HG03097 (cell line): ENCODE data around the gene PLEKHG3.

Experiments
- ATAC-seq: cut with Tn5 transposase; IDR thresholded peaks from one replicate; pipeline ENCODE4 v1.9.1; 2021; ENCODE audit not compliant: unreplicated experiment, low FRiP score

The PLEKHG3 gene

DNA sequence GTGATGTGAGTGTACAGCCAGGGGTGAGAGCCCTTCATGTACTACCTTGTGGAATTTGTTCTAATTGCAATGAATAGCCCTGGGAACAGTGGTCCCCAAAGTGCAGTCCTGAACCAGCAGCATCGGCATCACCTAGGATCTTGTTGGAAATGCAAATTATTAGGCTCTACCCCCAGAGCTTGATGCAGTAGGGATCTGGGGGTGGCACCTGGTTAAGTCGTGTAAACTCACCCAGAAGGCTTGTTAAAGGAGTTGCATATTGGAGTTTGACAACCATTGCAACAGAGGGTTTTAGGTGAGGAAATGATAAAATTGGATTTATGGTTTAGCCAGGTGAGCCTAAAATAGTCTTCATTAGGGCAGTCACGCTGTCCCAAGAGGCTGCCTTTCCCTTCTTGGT is 73.2 kb downstream of the PLEKHG3 start:
- ATAC-seq: no peak

DNA sequence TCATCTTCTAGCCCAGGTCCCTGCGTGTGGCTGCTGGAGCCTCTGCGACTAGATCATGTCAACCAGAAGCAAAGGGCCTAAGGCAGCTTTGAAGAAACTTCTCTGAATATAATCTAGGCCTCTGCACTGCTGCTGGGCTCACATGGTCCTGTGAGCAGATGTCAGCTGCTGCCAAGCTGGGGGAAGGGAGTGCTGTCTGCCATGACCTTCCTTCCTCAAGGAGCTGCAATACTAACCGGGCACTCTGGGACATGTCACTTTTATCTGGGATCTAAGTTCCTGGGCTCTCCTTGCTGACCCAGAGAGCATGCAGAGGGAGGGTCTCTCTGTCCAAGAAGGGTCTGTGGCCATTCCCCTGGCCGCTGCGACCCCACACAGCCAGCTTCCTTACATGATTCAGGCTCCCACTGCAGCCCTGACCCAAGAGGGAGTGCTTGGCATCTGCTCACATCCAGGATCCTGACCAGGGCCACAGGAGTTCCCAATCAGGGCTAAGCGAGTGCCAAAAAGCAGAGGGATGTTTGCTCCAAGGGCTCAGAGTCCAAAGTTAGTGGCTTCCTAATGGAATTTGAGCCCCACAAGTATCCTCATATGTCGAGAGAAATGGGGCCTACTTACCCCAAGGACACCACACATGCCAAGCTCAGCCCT is 74.0 kb downstream of the PLEKHG3 start:
- no peak for ATAC-seq

DNA sequence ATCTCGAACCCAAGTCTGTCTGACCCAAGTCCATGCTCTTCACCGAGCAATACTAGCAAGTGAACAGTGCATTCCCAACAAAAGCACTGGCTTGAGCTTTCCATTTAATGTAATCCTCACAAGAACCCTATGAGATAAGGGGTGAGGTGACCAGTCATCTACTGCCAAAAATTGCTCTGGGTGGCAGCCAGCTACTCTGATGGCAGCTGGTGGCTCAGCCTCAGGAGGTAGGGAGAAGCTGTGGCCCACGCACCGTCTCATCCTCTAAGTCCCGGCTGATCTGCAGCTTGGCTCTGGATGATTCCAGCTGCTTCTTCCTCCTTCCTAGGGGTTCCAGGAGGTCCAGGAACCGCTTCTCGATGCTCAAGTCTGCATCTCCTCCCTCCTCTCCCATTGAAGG is 75.2 kb downstream of the PLEKHG3 start:
- no peak for ATAC-seq

DNA sequence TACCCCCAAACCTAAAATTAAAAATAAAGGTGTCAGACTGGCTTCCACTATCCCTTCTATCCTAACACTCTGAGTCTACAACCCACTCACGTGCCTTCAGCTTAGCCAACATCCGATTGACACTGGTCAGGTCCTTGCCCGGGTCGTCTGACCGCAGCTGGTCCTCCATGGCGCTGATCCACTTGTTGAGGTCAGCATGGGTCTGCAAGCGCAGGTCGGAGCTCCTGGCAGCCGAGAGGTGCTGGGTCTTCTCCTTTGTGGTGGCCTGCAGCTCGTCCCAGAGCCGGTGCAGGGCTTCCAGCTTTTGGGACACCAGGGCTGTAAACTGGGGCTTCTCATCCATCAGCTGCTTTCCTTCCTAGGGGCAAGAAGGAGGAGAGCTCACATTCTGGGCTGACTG is 78.0 kb downstream of the PLEKHG3 start:
- ATAC-seq: no peak

DNA sequence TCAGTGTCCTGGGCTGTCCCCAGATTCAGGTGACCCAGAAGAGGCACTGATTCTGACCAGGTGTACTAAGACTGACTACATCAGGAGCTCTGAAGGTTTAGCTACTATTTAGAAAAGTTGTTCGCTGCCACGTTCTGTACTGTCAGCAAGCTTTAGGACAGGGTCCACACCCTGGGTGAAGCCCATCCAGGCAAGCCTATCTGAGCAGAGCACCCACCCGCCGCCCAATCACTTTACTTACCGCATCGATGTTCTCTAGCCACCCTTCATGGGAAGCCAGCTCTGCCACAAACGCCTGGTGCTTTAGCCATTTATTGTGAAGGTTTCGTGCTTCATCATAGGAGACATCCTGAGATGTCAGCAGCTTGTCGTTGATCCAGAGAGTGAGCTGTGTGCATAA is 79.8 kb downstream of the PLEKHG3 start:
- ATAC-seq: no peak

DNA sequence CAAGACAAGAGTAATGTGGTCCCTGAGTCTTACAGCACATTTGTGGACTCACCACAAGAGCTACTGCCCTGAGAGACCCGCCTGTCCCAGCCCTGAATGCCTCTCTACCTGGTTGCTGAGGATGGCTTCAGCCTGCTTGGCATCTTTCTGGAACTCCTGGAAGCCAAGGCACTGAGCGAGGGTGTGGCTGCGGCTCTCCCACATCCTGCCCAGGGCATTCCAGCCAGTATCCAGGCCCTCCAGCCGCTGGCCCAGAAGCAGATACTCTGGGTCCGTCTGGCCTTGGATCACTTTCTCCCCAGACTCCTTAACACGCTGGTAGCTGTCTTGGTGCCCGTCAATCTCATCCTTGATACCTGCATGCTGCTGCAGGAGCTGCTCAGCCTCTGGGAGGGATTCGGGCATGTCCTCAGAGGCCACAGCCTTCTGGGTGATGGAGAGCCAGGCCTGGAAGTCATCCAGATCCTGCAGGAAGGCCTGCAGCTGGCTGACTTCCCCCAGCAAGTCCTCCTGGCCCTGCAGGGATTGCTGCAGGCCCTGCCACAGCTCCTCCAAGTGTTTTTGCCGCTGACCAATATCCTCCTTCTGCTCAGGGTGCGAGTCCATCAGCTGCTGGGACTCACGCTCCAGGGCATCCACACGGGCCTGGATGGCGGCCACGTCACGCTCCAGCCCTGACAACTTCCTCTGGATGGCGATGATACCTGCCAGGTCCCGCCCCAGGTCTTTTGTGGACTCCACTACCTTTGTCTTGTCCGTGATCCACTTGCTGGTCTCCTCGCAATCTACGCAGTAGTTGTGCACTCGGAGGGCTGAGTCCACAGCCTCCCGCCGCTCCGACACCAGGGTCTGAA is 82.3 kb downstream of the PLEKHG3 start:
- no peak for ATAC-seq

GRCh38 chr14:64787619-64788018 is 83.4 kb downstream of the PLEKHG3 start:
- no peak for ATAC-seq

DNA sequence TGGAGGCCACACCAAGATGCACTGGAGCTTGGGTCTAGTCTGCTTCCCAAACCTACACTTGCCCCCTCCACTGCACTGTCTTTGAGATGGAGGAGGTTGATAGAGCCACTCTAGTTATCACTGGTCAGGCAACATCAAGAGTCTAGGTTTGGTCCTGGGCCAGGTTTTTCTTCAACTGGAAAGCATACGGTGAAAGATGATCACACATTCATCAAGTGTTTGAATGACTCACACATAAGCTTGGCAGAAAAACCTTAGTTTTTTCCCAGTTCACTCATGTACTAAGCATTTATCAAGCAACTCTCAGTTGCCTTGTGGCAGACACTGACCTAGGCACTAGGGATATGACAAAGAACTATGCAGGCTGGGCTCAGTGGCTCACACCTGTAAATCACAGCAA is 84.5 kb downstream of the PLEKHG3 start:
- ATAC-seq: no peak

DNA sequence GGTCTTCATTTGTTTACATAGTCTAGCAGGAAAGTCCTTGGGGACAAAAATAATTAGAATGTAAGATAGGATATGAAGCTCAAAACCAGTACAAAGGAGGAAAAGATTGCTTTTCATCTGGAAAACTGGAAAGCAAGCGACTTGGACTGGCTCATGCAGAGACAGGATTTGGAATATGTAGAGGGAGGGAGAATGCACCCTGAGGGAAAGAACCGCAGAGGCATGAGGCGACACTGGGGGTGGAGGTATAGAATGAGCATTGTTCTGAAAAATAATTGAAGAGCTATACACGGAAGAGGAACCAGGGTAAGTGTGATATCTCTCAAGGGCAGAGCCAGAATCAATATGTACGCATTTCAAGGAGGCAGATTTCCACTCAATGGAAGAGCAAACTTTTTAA is 85.5 kb downstream of the PLEKHG3 start:
- ATAC-seq: no peak

GRCh38 chr14:64790478-64790877 is 86.3 kb downstream of the PLEKHG3 start:
- ATAC-seq: no peak

GRCh38 chr14:64792231-64792630 is 88.0 kb downstream of the PLEKHG3 start:
- ATAC-seq: no peak

DNA sequence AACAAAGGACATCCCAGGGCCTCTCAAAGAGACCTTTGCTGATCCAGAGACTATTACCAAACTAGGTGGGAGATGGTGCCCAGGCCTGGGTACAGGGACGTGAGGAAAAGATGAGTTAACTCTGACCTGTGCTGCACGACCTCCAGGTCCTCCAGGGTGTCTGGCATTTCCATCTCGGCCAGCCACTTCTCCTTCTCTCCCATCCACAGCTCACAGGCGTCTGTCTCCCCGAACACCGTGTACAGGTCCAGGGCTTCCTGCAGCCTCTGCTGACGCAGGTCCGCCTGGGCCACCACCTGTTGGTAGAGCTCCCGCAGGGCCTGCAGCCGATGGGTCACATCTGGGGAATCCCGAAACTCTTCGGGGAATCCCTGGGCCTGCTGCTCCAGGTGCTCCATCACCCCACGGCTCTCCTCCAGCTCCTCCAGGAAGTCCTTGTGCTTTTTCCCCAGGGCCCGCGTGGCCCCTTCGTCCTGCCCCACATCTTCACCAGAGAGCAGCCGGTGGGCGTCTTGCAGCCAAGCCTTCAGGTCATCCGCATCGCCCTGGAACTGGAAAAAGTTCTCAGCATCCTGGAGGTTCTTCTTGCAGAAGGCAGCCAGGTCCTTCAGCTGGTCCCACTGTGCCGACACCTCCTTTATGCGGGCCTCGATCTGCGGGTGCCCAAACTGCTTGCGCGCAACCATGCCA is 88.8 kb downstream of the PLEKHG3 start:
- ATAC-seq: no peak

GRCh38 chr14:64795211-64795610 is 91.0 kb downstream of the PLEKHG3 start:
- ATAC-seq: no peak

GRCh38 chr14:64795921-64796320 is 91.7 kb downstream of the PLEKHG3 start:
- ATAC-seq: no peak

- ATAC-seq: no peak
These were observed 92.1 kb downstream of the PLEKHG3 start for GRCh38 chr14:64796369-64796768.

DNA sequence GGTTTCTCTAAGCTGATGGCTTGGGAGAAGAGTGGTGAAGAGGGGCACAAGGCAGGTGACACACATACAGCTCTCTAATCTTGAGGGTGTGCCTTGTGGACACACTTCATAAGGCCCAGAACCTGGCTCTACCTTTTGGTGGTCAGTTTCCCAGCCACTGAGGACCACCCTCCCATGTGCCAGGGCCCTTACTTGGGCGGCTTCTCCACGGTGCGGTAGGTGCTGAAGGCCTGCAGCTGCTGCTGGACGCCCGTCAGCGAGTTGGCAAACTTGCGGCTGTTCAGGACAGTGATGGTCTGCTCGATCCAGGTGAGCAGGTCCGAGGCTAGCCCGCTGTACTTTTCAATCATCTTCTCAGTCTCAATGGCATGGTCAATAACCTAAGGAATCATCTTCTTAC is 95.3 kb downstream of the PLEKHG3 start:
- no peak for ATAC-seq
